ENCODE measurements around the gene ACTA2.

The ACTA2 gene

GRCh38 chr10:88920986-88921593, 31.5 kb downstream of the ACTA2 start:
- no peak for DNase-seq (ENCODE audit: low spot score)
- in situ Hi-C loops (cut with MboI; ENCODE audit: low pct_unique_long_range_greater_than_20kb, low sequenced_read_pairs, unreplicated experiment), result loop anchor here (10.0 kb wide), 1 partner anchor 356 kb away; no protein-coding TSS in a partner anchor
- TF ChIP-seq, protein P1, sequence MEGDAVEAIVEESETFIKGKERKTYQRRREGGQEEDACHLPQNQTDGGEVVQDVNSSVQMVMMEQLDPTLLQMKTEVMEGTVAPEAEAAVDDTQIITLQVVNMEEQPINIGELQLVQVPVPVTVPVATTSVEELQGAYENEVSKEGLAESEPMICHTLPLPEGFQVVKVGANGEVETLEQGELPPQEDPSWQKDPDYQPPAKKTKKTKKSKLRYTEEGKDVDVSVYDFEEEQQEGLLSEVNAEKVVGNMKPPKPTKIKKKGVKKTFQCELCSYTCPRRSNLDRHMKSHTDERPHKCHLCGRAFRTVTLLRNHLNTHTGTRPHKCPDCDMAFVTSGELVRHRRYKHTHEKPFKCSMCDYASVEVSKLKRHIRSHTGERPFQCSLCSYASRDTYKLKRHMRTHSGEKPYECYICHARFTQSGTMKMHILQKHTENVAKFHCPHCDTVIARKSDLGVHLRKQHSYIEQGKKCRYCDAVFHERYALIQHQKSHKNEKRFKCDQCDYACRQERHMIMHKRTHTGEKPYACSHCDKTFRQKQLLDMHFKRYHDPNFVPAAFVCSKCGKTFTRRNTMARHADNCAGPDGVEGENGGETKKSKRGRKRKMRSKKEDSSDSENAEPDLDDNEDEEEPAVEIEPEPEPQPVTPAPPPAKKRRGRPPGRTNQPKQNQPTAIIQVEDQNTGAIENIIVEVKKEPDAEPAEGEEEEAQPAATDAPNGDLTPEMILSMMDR (IDR thresholded peaks at IDR 0.05; ENCODE audit: extremely low read depth, insufficient read depth, missing control alignments), result no peak

DNA sequence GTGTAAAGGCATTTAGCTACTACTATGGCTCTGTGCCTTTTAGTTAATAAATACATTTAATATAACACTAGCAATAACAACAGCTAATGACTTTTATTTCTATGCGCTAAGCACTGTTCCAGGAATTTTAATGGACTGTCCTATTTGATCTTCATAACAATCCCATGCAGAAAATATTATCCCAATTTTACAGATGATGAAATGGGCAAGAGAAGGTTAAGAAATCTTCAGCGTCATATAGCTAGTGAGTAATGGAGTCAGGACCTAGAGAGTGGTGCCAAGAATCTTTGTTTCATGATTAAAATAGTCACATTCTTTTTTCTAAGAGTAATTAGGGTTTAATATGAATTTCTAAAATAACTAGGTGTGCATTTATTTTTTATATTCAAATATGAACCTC, 32.4 kb downstream of the ACTA2 start:
- in situ Hi-C loops (cut with MboI; ENCODE audit: low pct_unique_long_range_greater_than_20kb, low sequenced_read_pairs, unreplicated experiment), result loop anchor here (10.0 kb wide), 1 partner anchor 355 kb away; no protein-coding TSS in a partner anchor
- no peak for DNase-seq (ENCODE audit: low spot score)
- TF ChIP-seq, protein P1 (IDR thresholded peaks at IDR 0.05; ENCODE audit: extremely low read depth, insufficient read depth, missing control alignments), result no peak

- in situ Hi-C loops (cut with MboI; ENCODE audit: low pct_unique_long_range_greater_than_20kb, low sequenced_read_pairs, unreplicated experiment), result no loop called here
Observed at GRCh38 chr10:88919041-88919440, 33.5 kb downstream of the ACTA2 start.

DNA sequence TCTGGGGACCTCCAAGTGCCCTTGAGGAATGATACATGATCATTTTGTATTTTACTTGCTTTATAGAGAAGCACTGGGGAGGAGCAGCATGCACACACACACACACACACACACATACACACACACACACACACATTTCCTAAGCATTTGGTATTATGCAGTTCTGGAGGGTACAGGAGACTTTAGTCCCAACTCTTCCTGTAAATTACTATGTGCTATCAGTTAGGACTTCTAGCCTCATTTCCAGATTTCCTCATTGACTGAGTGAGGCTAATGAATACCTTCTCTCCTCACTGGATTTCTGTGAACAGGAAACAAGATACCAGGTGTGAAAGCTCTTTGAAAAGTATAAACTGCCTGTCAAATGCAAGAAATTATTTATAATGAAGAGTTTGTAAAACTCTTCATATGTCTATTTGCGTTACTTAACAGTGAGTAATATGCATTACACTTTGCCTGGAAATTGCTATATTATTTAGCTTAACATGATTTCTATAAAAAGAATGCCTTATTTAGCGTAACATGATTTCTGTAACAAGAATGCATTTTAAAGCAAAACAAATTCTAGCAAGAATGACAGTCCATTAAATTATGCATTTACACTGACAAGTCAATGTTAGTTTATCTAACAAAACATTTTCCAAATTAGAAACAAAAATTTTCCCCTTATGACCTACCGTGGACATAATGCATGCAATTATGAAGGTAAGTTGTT, 34.2 kb downstream of the ACTA2 start:
- in situ Hi-C loops (cut with MboI; ENCODE audit: low pct_unique_long_range_greater_than_20kb, low sequenced_read_pairs, unreplicated experiment), result no loop called here
- no peak for DNase-seq (ENCODE audit: low spot score)
- TF ChIP-seq, protein P1 (IDR thresholded peaks at IDR 0.05; ENCODE audit: extremely low read depth, insufficient read depth, missing control alignments), result no peak

More at GRCh38 chr10:88919041-88919440, 33.5 kb downstream of the ACTA2 start:
- no peak for DNase-seq (ENCODE audit: low spot score)
- TF ChIP-seq, protein P1 (IDR thresholded peaks at IDR 0.05; ENCODE audit: extremely low read depth, insufficient read depth, missing control alignments), result no peak

GRCh38 chr10:88916986-88917385, 35.6 kb downstream of the ACTA2 start:
- in situ Hi-C loops (cut with MboI; ENCODE audit: low pct_unique_long_range_greater_than_20kb, low sequenced_read_pairs, unreplicated experiment), result no loop called here
- TF ChIP-seq, protein P1 (IDR thresholded peaks at IDR 0.05; ENCODE audit: extremely low read depth, insufficient read depth, missing control alignments), result no peak
- DNase-seq (ENCODE audit: low spot score), result no peak

GRCh38 chr10:88916231-88916630, 36.3 kb downstream of the ACTA2 start:
- in situ Hi-C loops (cut with MboI; ENCODE audit: low pct_unique_long_range_greater_than_20kb, low sequenced_read_pairs, unreplicated experiment), result no loop called here
- TF ChIP-seq, protein P1 (IDR thresholded peaks at IDR 0.05; ENCODE audit: extremely low read depth, insufficient read depth, missing control alignments), result no peak
- DNase-seq (ENCODE audit: low spot score), result no peak
